ENCODE data around the gene SH3BP4.

The SH3BP4 gene

GRCh38 chr2:235037604-235038166 is 85.9 kb downstream of the SH3BP4 start:
- DNase-seq (ENCODE audit: low read depth in 1 of 2, low spot score in 1 of 2): no peak

DNA sequence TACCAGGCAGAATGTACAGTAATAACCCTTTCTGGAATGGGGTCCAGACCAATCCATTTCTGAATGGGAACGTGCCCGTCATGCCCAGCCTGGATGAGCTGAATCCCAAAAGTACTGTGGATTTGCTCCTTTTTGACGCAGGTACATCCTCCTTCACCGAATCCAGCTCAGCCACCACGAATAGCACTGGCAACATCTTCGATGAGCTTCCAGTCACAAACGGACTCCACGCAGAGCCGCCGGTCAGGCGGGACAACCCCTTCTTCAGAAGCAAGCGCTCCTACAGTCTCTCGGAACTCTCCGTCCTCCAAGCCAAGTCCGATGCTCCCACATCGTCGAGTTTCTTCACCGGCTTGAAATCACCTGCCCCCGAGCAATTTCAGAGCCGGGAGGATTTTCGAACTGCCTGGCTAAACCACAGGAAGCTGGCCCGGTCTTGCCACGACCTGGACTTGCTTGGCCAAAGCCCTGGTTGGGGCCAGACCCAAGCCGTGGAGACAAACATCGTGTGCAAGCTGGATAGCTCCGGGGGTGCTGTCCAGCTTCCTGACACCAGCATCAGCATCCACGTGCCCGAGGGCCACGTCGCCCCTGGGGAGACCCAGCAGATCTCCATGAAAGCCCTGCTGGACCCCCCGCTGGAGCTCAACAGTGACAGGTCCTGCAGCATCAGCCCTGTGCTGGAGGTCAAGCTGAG is 89.6 kb downstream of the SH3BP4 start:
- DNase-seq (ENCODE audit: low read depth in 1 of 2, low spot score in 1 of 2): no peak

DNA sequence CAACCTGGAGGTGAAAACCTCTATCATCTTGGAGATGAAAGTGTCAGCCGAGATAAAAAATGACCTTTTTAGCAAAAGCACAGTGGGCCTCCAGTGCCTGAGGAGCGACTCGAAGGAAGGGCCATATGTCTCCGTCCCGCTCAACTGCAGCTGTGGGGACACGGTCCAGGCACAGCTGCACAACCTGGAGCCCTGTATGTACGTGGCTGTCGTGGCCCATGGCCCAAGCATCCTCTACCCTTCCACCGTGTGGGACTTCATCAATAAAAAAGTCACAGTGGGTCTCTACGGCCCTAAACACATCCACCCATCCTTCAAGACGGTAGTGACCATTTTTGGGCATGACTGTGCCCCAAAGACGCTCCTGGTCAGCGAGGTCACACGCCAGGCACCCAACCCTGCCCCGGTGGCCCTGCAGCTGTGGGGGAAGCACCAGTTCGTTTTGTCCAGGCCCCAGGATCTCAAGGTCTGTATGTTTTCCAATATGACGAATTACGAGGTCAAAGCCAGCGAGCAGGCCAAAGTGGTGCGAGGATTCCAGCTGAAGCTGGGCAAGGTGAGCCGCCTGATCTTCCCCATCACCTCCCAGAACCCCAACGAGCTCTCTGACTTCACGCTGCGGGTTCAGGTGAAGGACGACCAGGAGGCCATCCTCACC is 90.2 kb downstream of the SH3BP4 start:
- no peak for DNase-seq (ENCODE audit: low read depth in 1 of 2, low spot score in 1 of 2)

- DNase-seq (ENCODE audit: low read depth in 1 of 2, low spot score in 1 of 2): no peak
Measured at GRCh38 chr2:235042576-235043515, 91.0 kb downstream of the SH3BP4 start.

GRCh38 chr2:235043762-235044500 is 92.1 kb downstream of the SH3BP4 start:
- no peak for DNase-seq (ENCODE audit: low read depth in 1 of 2, low spot score in 1 of 2)

DNA sequence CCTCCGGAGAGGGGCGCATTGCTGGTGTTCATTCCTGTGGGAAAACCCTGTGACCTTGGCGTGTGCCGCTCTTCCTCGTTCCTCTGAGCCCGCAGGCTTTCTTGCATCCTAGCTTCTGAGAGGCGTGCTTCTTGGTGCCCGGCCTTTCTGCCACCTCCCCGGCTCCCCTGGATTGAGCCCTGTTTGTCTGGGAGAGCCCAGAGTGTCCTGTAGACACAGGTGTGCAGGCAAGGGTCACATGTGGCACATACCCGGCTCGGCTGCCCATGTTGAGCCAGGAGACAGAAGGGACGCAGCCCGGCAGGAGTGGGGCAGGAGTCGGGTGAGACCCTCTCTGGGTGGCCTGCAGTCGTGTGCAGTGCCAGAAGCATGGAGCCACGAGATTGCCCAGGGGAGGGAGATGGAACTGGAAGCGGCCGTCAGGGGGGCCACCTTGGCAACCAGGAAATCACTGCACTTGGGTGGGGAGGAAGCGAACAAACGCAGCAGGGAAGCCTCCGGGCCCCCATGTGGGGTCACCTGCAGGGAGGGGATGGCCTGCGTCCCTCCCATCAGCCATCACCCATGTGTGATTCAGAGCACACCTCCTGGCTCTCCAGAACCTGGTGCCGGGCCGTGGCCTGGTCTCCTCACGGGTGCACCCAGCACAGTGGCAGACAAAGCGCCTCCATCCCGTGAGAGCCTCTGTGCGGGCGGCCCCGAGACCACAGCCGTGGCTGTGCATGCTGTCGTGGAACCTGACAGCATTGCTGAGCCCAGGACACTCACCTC is 92.9 kb downstream of the SH3BP4 start:
- DNase-seq (ENCODE audit: low read depth in 1 of 2, low spot score in 1 of 2): no peak

DNA sequence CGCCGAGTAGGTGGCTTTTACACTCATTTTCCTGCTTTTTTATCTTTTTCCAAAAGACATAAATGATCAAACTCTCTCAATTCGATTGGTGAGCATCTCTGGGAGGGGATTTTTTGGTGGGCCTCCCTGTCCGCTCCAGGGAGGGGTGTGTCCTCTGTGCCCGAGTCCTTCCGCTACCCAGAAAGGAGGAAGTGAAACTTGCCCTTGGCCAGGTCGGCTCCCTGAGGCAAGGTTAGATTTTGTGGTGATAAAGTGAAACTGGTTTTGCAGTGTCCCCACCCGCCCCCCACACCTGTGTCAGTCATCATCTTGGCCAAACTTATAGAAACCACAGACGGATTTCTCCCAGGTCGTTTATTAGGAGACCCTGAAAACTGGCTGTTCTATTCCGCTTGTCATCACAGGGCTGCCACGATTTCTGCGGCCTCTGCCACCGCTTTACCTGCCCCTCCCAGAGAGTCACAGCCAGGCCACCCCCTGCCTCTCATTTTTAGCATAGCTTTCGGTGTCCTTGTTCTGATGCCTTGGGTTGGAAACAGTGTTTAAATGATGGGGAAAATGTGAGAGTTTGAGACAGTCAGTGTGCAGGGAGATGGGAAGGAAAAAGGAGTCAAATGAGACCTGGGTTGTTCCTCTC is 93.6 kb downstream of the SH3BP4 start:
- DNase-seq (ENCODE audit: low read depth in 1 of 2, low spot score in 1 of 2): no peak

DNA sequence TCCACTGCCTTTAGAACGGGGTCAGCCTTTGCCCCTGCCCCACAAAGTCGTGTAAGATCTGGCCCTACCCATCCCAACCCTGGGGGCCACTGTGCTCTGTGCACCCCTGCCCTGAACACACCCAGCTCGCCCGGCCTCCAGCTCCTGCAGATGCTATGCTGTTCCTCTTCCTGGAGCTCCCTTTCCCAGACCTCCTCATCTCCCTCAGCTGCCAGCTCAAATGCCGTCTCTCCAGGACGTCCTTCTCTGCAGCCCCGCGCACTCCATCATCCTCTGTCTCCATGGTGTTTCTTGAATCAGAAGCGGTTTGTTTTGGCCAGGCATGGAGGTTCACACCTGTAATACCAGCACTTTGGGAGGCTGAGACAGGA is 94.1 kb downstream of the SH3BP4 start:
- DNase-seq (ENCODE audit: low read depth in 1 of 2, low spot score in 1 of 2): no peak

- DNase-seq (ENCODE audit: low read depth in 1 of 2, low spot score in 1 of 2): no peak
Measured at GRCh38 chr2:235046589-235046988, 94.8 kb downstream of the SH3BP4 start.

GRCh38 chr2:235047171-235048160 is 95.6 kb downstream of the SH3BP4 start:
- DNase-seq (ENCODE audit: low read depth in 1 of 2, low spot score in 1 of 2): no peak

- no peak for DNase-seq (ENCODE audit: low read depth in 1 of 2, low spot score in 1 of 2)
Measured at GRCh38 chr2:235048549-235048948, 96.7 kb downstream of the SH3BP4 start.

GRCh38 chr2:235049069-235049468 is 97.3 kb downstream of the SH3BP4 start:
- no peak for DNase-seq (ENCODE audit: low read depth in 1 of 2, low spot score in 1 of 2)

- DNase-seq (ENCODE audit: low read depth in 1 of 2, low spot score in 1 of 2): no peak
Measured at GRCh38 chr2:235049719-235050118, 97.9 kb downstream of the SH3BP4 start.

DNA sequence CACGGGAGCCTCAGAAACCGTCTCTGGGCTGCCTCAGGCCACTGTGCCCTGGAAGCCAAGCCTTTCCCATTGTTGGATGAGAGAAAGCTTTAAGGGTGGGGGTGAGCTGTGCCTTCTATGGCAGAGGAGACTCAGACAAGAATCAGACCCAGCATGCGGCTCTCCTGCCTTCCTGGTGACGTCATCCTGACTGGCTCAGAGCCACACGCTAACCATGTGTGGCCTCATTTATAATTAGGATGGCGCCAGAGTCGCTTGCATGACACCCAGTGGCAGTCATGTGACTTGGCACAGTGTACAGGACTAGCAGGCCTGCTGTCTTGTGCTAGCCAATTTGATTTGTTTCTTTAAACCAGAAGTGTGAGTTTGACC is 99.1 kb downstream of the SH3BP4 start:
- no peak for DNase-seq (ENCODE audit: low read depth in 1 of 2, low spot score in 1 of 2)

DNA sequence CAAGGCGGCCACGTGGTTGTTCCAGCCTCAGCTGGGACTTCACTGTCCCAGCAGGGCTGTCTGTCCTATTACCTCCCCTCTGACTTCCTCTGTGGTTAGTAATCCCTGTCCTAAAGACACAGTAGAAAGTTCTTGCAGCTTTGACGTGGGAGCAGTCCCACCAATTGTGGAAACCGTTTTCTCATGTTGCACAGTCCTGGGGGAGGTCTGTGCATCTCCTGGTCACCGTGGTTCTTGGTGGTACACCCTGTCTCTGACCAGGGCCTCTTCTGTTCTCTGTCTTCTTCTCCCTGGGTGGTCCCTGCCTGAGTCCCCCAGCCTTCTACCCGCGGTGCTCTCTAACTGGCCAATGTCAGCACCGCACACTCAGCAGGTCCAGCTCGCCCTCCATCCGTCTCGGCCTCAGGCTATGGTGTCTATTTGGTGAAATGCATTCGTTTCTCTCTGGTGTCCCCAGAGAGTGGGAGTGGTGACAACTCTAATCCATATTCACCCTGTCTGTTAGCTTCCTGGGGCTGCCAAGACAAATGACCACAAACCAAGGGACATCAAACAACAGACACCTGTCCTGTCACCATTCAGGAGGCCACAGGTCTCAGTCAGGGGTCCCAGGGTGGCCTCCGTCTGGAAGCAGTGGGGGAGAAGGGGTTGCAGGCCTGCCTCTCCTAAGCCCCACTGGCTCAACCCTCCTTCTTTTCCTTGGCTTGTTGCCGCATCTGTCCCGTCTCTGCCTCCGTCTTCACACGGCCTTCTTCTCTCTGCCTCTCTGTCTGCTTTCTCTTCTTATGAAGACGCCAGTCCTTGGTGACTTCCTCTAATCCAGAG is 99.8 kb downstream of the SH3BP4 start:
- DNase-seq (ENCODE audit: low read depth in 1 of 2, low spot score in 1 of 2): no peak

GRCh38 chr2:235052514-235053354 is 100.9 kb downstream of the SH3BP4 start:
- no peak for DNase-seq (ENCODE audit: low read depth in 1 of 2, low spot score in 1 of 2)

- no peak for DNase-seq (ENCODE audit: low read depth in 1 of 2, low spot score in 1 of 2)
Measured at GRCh38 chr2:235053651-235054050, 101.8 kb downstream of the SH3BP4 start.

Data from activated T-helper 1 cell treated with anti-CD3 and anti-CD28 coated beads, Interleukin-2, amount 50 U/mL, for 16 hours (primary cell).